Sigmoid colon (tissue), 3 donors: ENCODE data around the gene KIF26B.

Source experiments
- POLR2A ChIP-seq, 2 donors: fragments of 450-650 bp; IDR thresholded peaks; one replicate each; pipeline ENCODE4 v1.6.1; 2016; ENCODE audit warnings: antibody characterized with exemption in 2 of 2, mild to moderate bottlenecking in 2 of 2, moderate library complexity in 2 of 2
- TF ChIP-seq, protein P1 (sequence below), 4 experiments: fragments of 450-650 bp in 3 of 4; fragments of 200-600 bp in 1 of 4; IDR thresholded peaks; one replicate each; pipeline ENCODE4 v1.5.1; 2016 to 2019; ENCODE audit warnings: antibody characterized with exemption in 4 of 4, mild to moderate bottlenecking in 3 of 4, moderate library complexity in 2 of 4

DNA sequence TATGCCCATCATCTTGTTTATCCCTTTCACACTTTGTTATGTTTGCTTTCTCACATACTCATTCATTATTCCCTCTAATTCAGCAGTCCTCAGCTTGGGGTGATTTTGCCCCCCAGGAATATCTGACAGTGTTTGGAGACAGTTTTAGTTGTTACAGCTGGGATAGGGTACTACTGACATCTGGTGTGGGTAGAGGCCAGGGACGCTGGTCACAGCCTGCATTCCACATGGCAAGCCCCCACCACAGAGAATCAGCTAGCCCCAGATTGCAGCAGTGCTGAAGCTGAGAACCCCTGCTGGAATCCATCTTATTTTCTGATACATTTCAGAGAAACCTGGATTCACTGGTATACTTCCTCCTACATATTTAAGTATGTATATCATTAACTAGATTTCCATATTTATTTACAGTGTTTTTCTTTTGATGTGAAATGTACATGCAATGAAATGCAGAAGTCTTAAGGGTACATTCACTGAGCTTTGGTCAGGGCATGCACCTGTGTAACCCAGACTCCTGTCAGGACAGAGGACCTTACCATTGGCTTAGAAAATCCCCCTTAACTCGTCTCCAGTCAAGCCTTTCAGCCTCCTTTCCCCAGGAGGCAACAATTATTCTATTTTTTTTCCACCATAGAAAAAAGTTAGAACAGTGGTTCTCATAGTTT, 68.3 kb downstream of the KIF26B start:
- TF ChIP-seq, protein P1, sequence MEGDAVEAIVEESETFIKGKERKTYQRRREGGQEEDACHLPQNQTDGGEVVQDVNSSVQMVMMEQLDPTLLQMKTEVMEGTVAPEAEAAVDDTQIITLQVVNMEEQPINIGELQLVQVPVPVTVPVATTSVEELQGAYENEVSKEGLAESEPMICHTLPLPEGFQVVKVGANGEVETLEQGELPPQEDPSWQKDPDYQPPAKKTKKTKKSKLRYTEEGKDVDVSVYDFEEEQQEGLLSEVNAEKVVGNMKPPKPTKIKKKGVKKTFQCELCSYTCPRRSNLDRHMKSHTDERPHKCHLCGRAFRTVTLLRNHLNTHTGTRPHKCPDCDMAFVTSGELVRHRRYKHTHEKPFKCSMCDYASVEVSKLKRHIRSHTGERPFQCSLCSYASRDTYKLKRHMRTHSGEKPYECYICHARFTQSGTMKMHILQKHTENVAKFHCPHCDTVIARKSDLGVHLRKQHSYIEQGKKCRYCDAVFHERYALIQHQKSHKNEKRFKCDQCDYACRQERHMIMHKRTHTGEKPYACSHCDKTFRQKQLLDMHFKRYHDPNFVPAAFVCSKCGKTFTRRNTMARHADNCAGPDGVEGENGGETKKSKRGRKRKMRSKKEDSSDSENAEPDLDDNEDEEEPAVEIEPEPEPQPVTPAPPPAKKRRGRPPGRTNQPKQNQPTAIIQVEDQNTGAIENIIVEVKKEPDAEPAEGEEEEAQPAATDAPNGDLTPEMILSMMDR (IDR thresholded peaks at IDR 0.05) = no peak
- no peak for TF ChIP-seq POLR2A (IDR thresholded peaks at IDR 0.05)
